Smooth muscle cell (in vitro differentiated cells): Measurements from ENCODE around the gene CNIH1. TPM values are rescaled to one million over a fixed set of nuclear protein-coding genes. Genes with fewer than 3 reads are reported as not detected.

Experiments
- DNase-seq: peaks from one replicate; lab custom pipeline; 2025; ENCODE audit not compliant: unreplicated experiment; lab: John Stamatoyannopoulos, UW
- H2AFZ ChIP-seq: fragments of 200-600 bp; sonication (generic); 2 replicates; pipeline ENCODE4 v1.6.0; 2016; ENCODE audit warnings: antibody characterized with exemption, low read depth, mild to moderate bottlenecking
- H3F3A ChIP-seq: fragments of 200-600 bp; sonication (generic); 2 replicates; pipeline ENCODE4 v1.6.0; 2017; ENCODE audit warnings: antibody characterized with exemption, low read depth
- H3K27ac ChIP-seq: fragments of 200-600 bp; sonication (generic); 2 replicates; pipeline ENCODE4 v1.5.1; 2016; ENCODE audit warnings: low read depth, mild to moderate bottlenecking
- H3K27me3 ChIP-seq: fragments of 200-600 bp; sonication (generic); 2 replicates; pipeline ENCODE4 v1.6.1; 2016; ENCODE audit warnings: low read depth, mild to moderate bottlenecking
- H3K36me3 ChIP-seq: fragments of 200-600 bp; sonication (generic); 2 replicates; pipeline ENCODE4 v1.5.1; 2016; ENCODE audit warnings: low read depth
- H3K4me1 ChIP-seq: fragments of 200-600 bp; sonication (generic); 2 replicates; pipeline ENCODE4 v1.5.1; 2016; ENCODE audit warnings: low read depth
- H3K4me2 ChIP-seq: fragments of 200-600 bp; sonication (generic); 2 replicates; pipeline ENCODE4 v1.6.0; 2016; ENCODE audit warnings: mild to moderate bottlenecking
- H3K4me3 ChIP-seq: fragments of 200-600 bp; sonication (generic); 2 replicates; pipeline ENCODE4 v1.5.1; 2016; ENCODE audit warnings: mild to moderate bottlenecking
- H3K79me2 ChIP-seq: fragments of 200-600 bp; sonication (generic); 2 replicates; pipeline ENCODE4 v1.6.0; 2016; ENCODE audit warnings: low read depth, mild to moderate bottlenecking
- H3K9ac ChIP-seq: fragments of 200-600 bp; sonication (generic); 2 replicates; pipeline ENCODE4 v1.6.0; 2016; ENCODE audit warnings: low read depth
- H3K9me3 ChIP-seq: fragments of 200-600 bp; sonication (generic); replicated peaks from 2 replicates; pipeline ENCODE4 v1.5.1; 2016; ENCODE audit warnings: low read depth
- H4K20me1 ChIP-seq: fragments of 200-600 bp; sonication (generic); 2 replicates; pipeline ENCODE4 v1.6.0; 2016; ENCODE audit warnings: low read depth
- CTCF ChIP-seq: fragments of 200-600 bp; sonication (generic); IDR thresholded peaks from 2 replicates; pipeline ENCODE4 v1.5.1; 2017; ENCODE audit warnings: borderline replicate concordance, mild to moderate bottlenecking, antibody characterized with exemption; ENCODE audit not compliant: insufficient read depth, poor library complexity, severe bottlenecking
- WGBS: methylation state at CpG from one replicate; pipeline ENCODE4 v1.1.7; 2016; ENCODE audit warnings: low lambda C conversion rate; 5-methylcytosine and 5-hydroxymethylcytosine counted together
- polyA plus RNA-seq: library from polyadenylated mRNA; unstranded; fragments of >200 nt; fragmentation: Nextera tagmentation; extraction: Ambion mirVana; gene quantifications from 2 replicates; pipeline ENCODE4 v1.2.1, GENCODE V29; 2016
- total RNA-seq: library from RNA; depleted of rRNA; stranded (reverse); fragments of >200 nt; gene quantifications from 2 replicates; pipeline ENCODE4 v1.2.3, GENCODE V29; 2014

The CNIH1 gene
- total and polyA plus RNA-seq, 2 experiments from 2014 or later = 133 to 172 TPM

GRCh38 chr14:54471641-54472040, 30.5 kb upstream of the CNIH1 start:
- TF ChIP-seq CTCF = no peak
- peaks cover 6% of the 10 kb centered on the region for H3F3A ChIP-seq

GRCh38 chr14:54470701-54471100, 29.5 kb upstream of the CNIH1 start:
- Histone ChIP-seq H3K4me1 (peaks cover 30% of the 10 kb centered on the region), H3K9me3 (peaks cover 6% of the 10 kb centered on the region), H2AFZ (no peak overlapping the region), H3K36me3 (no peaks in the 10 kb centered on the region), H4K20me1 (peaks cover 17% of the 10 kb centered on the region), H3K27ac (no peak overlapping the region), H3K27me3 (no peaks in the 10 kb centered on the region), H3K4me2 (no peak overlapping the region), H3K4me3 (no peak overlapping the region), H3F3A (peaks cover 4% of the 10 kb centered on the region), H3K79me2 (no peaks in the 10 kb centered on the region), H3K9ac (no peak overlapping the region)
- WGBS = 96% methylated on average over 4 of the region's 4 CpGs
- DNase-seq = no peak
- TF ChIP-seq CTCF = no peak

More at GRCh38 chr14:54471641-54472040, 30.5 kb upstream of the CNIH1 start:
- H3K4me1 ChIP-seq = peaks cover 30% of the 10 kb centered on the region
- no peak overlapping the region for H3K4me2 ChIP-seq
- no peaks in the 10 kb centered on the region for H3K36me3 ChIP-seq
- 91% methylated on average over 4 of the region's 4 CpGs for WGBS
- DNase-seq = no peak
- H3K79me2 ChIP-seq = no peaks in the 10 kb centered on the region
- H4K20me1 ChIP-seq = peaks cover 27% of the 10 kb centered on the region
- H3K9me3 ChIP-seq = peaks cover 6% of the 10 kb centered on the region
- H3K4me3 ChIP-seq = no peak overlapping the region
- H3K27me3 ChIP-seq = no peaks in the 10 kb centered on the region
- H2AFZ ChIP-seq = no peak overlapping the region
- no peak overlapping the region for H3K9ac ChIP-seq
- H3K27ac ChIP-seq = no peak overlapping the region

- peaks cover 6% of the 10 kb centered on the region for H3K9me3 ChIP-seq
- peaks cover 4% of the 10 kb centered on the region for H3F3A ChIP-seq
- H3K9ac ChIP-seq = no peak overlapping the region
- no peak overlapping the region for H3K27ac ChIP-seq
- no peak overlapping the region for H3K4me2 ChIP-seq
- no peaks in the 10 kb centered on the region for H3K79me2 ChIP-seq
- no peaks in the 10 kb centered on the region for H3K36me3 ChIP-seq
- no peak for DNase-seq
- H2AFZ ChIP-seq = no peak overlapping the region
- peaks cover 3% of the 10 kb centered on the region for H3K4me1 ChIP-seq
- no peak overlapping the region for H3K4me3 ChIP-seq
- H3K27me3 ChIP-seq = no peaks in the 10 kb centered on the region
- no peaks in the 10 kb centered on the region for H4K20me1 ChIP-seq
- no peak for TF ChIP-seq CTCF
These were observed 26.1 kb upstream of the CNIH1 start for GRCh38 chr14:54467280-54467679.

GRCh38 chr14:54465654-54466053, 24.5 kb upstream of the CNIH1 start:
- TF ChIP-seq CTCF = no peak
- H3K4me3 ChIP-seq = no peak overlapping the region
- peaks cover 6% of the 10 kb centered on the region for H3K9me3 ChIP-seq
- H3K79me2 ChIP-seq = no peaks in the 10 kb centered on the region
- H3F3A ChIP-seq = peaks cover 4% of the 10 kb centered on the region
- no peaks in the 10 kb centered on the region for H3K4me1 ChIP-seq
- no peak overlapping the region for H3K27ac ChIP-seq
- no peak for DNase-seq
- H2AFZ ChIP-seq = no peak overlapping the region
- no peaks in the 10 kb centered on the region for H4K20me1 ChIP-seq
- H3K4me2 ChIP-seq = no peak overlapping the region
- no peaks in the 10 kb centered on the region for H3K36me3 ChIP-seq
- WGBS = 68% methylated on average over 4 of the region's 4 CpGs
- H3K9ac ChIP-seq = no peak overlapping the region
- no peaks in the 10 kb centered on the region for H3K27me3 ChIP-seq
